Stromal cell of bone marrow (primary cell): ENCODE measurements around the gene MRPS27.
A peak's percentile ranks its signal among the peaks of the same experiment; 100 is the strongest.

Source experiments
- DNase-seq: peaks from one replicate; pipeline ENCODE4 v3.0.0-alpha.2; 2012; ENCODE audit warnings: low read depth

Gene MRPS27

DNA sequence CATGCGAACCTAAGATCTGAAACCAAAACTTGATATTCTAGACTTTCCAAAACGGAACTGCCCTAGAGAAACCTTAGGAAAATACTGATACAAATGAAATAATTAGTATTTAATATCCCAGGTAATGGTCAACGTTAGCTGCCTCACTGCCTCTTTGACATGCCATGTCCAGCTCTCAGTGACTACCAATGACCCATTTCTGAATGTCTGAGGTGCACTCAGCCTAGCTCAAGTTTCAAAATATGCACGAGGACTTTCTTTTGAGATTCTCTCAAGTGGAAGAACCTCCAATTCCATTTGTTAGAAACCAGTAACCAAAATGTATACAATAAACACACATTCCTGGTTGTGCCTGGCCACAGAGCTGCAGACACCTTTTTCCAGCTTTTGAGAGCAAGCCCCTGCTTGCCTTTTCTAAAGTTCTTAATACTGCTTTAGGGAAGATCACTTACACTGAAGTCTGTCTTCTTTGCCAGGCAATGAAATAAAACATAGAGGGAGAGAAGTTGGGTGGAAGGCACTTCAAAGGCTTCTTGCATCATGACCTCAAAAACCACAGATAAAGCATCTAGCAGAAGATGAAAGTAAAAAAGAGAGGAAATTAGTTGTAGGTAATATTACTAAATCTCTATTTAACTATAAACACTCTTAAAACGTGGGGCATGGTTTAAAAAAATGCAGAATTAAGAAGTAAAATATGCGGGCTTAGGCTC, 87.9 kb downstream of the MRPS27 start:
- DNase-seq, result no peak

DNA sequence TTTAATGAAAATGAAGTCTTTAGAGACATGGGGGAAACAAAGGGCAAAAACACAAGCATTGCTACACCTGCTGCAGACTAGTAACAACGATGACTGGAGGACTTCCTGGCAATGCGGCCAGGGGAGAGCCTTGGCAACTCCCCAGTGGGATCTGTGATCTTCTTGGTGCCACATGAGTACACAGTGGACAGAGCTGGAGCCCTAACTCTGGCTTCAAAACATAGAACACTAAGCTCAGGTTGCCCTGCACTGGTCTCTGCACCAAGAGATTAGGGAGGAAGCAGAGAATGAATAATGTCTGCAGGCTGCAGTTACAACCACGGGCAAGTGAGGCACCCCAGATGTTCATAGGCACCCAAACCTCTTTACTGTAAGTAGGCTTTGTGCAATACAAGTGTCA, 91.1 kb downstream of the MRPS27 start:
- DNase-seq, result no peak

DNA sequence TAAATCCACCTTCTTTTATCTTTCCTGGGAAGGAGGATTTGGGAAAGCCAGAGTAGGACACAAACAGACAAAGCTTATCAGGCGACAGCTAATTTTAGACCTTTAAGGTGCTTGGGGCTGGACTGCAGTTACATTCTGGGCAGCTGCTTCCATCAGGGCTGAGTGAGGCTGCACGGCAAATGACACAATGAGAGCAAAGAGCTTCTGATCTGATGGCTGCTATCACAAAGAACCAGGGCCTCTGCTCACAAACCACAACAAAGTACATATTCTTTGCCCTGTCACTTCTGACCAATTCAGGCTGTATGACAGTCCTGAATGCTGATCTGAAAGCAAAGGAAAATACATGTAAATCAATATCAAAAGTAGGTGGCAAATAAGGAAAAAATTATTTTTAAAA, 93.1 kb downstream of the MRPS27 start:
- no peak for DNase-seq

DNA sequence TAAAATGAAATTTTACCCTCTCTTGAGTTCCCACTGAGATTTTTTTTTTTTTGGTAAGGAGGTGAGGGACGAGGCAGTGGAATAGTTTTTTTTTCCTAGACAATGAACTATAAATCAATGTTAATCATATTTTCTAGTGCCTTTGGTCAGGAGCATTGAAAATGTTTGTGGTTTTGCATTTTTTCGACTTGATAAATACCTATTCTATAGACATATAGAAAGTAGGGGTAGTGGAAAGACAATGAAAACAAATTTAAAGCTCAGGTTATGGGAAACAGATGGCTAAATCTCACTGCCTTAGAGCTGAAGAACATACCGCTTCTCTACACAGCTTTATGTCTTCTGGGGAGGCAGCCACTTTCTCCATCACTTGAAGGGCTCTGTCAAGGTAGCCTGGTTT, 94.3 kb downstream of the MRPS27 start:
- no peak for DNase-seq

DNA sequence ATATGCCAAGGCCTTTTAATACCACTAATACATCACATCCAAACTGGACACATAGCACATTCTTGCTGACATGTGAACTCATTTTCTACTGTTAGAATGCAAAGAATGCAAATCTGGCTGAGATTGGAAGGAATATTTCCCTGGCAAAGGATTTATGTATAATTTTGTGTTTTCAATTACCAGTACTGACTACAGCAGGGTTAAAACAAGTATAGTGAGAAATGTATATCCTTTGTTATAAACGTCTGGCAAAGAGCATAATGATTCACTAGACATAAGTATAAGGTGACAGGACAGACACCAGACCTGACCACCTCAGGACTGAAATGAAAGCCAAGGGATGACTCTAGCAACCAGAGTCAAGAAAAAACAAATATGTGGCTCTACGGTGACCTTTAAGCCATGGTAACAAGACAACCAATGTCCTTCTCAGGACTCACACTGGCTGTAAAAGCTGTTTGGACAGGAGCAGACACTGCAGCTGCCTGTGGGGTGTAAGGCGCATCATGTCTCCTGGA, 95.0 kb downstream of the MRPS27 start:
- DNase-seq, result no peak

DNA sequence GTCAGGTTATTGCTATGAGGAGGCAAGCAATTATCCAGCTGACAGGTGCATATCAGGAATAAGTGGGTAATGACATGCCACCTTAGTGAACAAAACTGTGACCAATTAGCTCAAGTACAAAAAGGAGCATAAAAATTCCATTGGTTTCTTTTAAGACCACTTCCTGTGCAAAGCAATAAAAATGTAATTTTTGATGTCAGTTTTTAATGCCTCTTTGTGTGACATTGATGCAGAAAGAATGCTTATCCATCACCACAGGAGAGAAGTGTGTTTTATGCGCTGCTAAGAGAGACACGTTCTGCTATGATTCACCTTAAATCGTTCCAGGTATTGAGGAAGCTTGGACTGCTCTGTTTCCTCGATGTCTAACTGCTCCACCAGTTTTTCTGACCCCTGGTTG, 96.7 kb downstream of the MRPS27 start:
- no peak for DNase-seq

DNA sequence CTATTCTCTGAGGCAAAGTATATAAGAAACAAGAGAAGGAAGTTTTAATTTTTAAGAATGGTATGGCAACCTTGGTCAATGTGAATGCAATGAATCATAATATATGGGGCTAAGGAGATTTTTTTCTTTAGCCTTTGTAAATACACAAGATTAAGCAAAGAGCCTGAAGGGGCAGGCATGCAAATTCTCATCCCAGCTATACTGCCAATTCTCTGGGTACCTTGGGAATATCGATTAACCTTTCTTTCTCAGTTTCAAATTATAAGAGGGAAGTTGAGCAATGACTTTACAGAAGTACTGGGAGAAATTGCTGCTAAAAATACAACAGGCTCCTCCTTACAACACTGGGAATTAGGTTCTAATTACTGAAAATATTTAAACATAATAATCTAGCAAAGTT, 97.5 kb downstream of the MRPS27 start:
- DNase-seq, result no peak

DNA sequence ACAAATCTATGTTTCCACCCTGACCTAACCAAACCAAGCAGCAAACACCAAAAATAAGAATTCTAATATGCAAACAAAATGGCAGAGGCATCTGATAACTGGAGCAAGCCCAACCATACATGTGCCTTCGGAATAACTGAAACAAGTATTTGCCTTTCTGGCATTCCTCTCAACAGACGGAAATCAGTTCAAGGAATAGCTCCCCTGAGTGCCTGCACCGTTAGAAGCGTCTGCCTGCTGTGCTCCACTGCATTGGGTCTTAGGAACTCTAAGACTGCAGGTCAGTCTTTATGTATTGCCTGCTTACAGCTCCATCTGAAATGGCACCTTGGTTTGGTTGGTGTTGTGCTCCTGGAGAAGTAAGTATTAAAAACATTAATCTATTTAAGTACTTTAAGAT, 98.5 kb downstream of the MRPS27 start:
- DNase-seq, result no peak

DNA sequence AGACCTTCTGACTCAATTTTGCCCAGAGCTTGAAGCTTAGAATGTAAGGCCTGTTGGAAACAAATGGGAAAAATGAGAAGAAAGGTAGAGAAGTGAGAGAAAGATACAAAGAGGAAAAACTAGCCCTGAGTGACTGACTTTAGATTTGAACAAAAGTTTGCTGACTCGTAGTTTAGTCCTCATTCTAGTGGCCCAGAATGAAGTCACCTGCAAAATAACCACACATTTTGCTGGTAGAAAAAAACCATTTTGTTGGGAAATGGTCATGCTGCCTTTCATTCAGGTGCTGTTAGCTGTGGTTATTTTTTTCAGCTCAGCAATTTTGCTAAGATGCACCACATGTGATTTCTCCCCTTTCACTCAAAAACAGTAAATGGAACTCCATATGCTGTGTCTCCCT, 98.9 kb downstream of the MRPS27 start:
- DNase-seq, result no peak

DNA sequence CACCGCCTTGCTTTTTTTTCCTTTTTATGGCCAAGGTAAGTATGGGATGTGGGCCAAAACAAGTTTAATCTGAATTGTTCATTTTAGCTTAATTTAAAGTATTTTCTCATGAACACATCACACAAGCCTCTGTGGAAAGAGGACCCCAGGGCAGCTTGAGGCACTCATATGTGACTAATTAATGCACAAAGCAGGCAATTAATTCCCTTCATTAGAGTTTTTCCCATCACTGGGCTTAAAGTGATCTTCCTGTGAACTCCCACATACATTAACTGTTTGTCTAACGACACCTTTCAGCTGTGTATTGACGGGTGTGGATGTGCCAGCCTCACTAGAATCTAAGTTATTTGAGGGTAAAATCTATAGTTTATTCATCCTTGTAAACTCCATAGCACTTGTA, 103.3 kb downstream of the MRPS27 start:
- no peak for DNase-seq

DNA sequence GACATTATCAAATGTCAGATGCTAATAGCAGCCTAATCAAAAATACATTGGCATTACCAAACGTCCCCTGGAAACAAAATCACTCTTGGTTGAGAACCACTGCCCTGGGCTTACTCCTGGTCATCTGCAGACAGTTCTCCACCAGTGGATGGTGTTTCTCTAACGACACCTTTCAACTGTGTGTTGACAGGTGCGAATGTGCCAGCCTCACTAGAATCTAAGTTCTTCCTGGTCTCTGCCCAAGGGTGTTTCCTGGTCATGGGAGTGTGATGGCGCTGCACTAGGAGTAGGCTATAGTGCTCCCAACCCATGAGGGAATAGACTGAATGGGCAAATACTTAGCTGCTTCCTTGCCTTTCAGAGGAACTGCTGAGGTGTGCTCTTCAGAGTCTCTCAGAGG, 105.9 kb downstream of the MRPS27 start:
- DNase-seq, result no peak

DNA sequence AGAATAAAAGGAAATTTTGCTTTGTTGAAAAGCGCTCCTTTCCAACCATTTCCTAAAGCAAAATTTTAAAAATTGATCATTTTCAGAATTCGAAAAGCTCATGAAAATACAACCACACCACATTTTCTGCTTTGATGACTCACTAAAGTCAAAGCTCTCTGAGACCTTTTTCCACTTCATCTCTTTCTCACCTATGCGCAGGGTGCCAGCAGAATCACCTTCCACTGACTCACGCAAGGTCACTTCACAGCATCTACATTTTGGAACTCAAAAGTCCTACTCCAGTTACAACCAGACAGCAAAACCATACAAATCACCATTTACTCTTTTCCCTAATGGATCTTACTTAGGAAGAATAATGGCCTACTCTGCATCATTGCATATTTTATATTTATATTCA, 106.6 kb downstream of the MRPS27 start:
- DNase-seq, result no peak

DNA sequence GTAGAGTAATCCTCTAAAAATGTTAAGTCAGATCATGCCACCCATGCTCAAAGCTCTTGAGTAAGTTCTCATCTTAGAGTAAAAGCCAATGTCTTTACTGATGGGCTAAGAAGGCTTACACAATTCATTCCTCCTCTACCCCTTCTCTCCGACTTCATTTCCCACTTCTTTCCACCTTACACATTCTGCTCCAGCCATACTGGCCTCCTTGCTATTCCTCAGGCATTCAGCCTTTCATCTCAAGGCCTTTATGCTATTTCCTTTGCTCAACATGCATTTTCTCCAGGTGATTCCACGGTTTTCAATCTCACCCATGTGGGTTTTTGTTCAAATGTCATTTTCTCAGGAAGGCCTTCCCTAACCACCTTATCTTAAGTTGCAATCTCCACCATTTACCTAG, 107.9 kb downstream of the MRPS27 start:
- no peak for DNase-seq

DNA sequence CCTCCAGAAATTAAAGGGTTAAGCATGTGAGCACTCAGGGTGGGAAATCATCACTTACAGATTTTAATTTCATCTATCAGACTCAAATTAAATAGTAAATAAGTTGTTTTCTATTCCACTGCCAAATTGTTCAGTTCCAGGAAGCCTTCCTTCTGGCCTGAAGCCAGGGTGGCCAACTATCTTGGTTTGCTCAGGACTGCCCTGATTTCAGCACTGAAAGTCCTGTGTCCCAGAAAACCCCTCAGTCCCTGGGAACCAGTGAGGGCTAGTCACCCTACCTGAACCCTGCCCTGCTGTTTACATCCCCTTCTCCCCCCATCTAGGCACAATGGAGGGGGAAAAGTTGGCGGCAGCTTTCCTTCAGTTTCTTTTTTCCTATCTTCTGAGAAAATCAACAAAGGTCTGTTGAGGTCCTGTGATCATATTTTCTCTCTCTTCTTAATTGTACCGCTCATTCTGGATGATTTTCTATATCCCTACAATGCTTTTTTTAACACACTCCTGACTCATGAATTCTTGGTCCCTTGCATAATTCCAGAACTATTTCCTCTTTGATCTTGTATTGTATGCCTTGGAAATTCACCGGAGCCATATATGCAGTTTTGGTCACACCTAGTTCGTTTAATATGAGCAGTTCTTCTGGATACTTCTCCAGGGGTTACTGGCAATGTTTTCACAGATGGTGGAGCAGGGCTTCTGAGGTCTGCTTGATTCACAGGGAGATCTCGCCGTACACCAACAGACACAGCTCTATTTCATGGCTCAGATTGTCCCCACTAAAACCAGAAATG, 109.0 kb downstream of the MRPS27 start:
- peak; percentile 41 for DNase-seq

DNA sequence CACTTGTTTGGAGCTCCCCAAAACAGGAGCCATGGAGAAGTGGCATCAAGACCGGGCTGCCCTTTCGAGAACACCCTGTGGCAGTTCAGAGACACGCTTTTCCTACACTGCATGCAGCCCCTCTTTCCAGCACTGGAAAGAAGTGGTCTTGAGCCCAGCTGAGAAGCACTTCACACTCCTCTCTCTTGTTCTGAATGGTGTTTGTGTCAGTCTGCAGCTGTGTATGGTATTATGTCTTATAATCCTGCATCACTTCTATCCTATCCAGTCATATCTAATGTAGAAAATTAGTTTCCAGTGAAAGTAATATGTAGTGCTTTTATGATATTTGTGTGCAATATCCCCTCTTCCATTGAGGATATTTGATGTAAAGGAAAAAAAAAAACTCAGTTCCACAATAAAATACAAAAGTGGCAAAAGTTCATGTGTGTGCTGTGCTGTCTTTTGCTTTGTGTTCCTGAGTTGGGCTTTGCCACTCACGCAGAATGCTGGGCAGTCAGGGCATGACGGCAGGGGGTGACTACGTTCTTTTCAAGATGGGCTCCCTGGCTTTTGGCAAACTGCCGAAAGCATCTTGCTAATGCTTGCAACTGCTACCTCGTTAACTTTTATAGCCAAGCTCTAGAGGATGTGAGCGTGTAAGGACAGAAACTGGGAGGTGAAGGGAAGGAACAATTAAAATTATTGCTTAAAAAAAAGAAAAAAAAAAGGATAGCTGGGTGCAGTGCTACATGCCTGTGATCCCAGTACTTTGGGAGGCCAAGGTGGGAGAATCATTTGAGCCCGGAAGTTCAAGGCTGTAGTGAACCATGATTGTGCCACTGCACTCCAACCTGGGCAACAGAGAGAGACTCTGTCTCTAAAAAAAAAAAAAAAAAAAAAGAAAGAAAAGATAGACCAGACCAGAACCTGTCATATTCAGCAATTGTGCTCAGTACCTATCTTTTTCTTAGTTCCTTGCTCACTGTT, 110.6 kb downstream of the MRPS27 start:
- DNase-seq, result no peak

DNA sequence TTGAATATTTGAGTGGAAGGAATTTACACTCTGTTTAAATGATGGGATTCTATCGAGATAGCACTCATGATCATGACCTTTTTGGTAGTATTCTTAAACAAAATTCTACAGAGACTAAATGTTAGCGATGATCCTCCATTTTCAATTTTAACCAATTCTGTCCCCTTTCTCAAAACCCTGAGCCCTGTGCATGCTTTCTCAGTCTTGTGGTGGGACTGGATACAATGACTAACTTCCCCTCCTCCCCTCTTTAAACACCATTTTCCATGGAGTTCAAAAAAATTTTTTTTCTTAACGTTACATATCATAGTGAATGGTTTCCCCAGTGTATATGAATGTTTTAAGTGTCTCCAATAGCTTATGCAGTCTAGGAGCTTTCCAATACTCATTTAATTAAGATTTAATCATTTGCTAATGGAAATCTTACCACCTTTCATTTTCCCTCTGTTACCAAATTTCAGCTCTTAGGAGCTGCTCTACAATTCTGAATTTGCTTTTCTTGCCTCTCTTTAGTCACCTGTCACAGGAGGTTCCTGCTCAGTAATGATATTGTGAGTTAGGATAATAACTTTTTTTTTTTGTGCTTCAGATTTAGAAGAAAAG, 111.6 kb downstream of the MRPS27 start:
- DNase-seq, result no peak

DNA sequence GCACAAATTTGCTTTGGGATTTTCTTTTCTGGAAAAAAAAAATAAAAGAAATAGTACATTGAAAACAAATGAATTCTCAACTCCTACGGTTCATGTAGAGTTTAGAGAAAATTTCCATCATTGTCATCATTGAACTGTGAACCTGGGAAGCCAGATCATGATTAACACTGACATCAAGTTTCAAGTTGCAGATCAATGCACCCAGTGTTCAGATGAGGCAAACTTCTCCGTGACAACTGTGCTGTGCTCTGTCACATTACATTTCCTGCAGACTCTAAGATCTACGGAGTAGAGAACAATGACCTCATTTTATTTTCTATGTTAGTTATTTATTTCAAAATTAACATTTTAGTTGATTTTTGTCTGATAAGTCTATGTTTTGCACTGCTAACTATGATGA, 113.0 kb downstream of the MRPS27 start:
- no peak for DNase-seq

DNA sequence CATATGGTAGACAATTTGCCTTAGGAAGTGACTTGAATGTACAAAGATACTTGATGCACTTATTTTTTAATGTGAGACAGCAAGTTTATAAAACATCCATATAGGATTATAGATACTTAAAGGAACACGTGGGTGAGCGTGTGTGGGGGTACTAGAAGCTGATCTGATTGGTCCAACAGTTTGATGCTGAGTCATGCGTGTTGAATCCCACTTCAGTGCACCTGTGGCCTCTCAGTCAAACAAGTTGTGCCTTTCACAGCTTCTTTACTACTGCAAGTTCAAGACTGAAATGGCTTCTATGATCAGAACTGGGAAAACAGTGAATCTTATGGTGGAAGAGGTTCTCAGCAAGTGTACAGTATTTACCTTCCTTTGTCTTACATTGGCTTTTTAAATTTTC, 113.9 kb downstream of the MRPS27 start:
- no peak for DNase-seq

DNA sequence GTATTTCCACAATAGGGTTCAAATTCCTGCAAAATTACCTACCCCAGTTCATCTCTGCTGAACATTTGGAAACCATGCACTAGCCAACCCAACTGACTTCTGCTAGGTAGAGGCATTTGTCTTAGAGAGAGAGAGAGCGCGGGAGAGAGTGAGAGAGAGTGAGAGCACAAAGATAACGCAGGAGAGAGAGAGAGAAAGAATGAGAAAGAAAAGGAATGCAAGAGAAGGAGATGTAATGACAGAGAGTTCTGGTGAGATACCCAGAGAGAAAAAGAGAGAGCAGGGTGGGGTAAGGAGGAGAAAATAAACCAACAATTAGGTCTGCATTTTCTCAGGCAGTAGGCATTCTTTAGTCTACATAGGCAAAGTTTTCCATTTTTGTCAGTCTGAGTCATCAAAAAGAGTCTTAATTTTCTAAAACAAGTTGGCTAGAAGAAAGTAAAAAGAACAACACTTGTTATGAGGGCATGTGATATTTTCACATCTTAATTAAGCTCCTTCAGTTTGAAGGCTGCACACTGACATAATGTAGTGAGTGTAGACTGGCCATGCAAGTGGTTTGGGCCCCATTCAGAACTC, 114.5 kb downstream of the MRPS27 start:
- peak; percentile 9 for DNase-seq

DNA sequence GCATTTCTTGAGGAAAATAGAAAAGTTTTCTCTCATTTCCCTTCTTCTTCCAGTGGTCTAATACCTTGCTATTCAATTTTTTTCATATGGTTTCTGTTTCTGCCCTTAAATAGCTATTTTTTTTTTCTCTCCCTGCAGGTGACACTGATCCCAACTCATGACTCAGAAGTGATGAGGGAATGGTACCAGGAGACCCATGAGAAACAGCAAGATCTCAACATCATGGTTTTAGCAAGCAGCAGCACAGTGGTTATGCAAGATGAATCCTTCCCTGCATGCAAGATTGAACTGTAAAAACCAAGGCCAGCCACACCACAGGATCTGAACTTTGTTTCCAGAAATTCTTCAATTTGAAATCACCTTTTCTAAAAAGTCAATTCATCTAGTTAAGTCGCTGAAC, 115.1 kb downstream of the MRPS27 start:
- DNase-seq, result peak; percentile 20

DNA sequence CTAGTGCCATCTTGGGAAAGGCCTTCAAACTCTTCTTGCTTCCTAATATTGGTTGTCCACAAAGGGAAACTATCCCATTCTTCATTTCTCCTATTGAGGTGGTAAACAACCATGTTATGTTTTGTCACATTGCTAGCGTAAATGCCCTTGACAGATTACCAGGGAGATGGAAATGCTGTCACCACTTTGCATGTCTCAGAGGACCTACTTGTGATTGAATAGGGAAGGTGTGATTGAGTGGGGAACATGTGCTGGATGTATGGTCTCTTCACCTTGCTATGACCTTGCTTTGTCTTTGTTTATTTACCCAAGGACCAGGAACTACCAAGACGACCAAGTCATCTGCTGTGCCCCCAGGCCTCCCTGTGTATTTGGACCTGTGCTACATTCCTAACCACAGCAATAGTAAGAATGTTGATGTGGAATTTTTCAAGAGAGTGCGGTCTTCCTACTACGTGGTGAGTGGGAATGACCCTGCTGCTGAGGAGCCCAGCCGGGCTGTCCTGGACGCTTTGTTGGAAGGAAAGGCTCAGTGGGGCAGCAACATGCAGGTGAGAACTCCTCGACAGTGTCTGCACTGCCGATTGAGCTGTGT, 116.7 kb downstream of the MRPS27 start:
- DNase-seq, result no peak
